Upper lobe of right lung (tissue), 1 donor: ENCODE data around the gene KRTAP9-6. TPM values are rescaled to one million over a fixed set of nuclear protein-coding genes. Genes with fewer than 3 reads are reported as not detected.

Experiments used
- ATAC-seq: fragments of 200-7000 bp; cut with Tn5 transposase; one replicate; pipeline ENCODE4 v1.9.1; 2020; ENCODE audit warnings: mild to moderate bottlenecking, moderate library complexity
- DNase-seq: peaks from one replicate; pipeline ENCODE4 v3.0.0-alpha.2; 2020
- H3K27ac ChIP-seq: fragments of 200-600 bp; one replicate; pipeline ENCODE4 v1.8.0; 2022
- H3K27me3 ChIP-seq: fragments of 200-600 bp; one replicate; pipeline ENCODE4 v1.8.0; 2022; ENCODE audit warnings: mild to moderate bottlenecking
- H3K36me3 ChIP-seq: fragments of 200-600 bp; one replicate; pipeline ENCODE4 v1.8.0; 2022
- H3K4me1 ChIP-seq: fragments of 200-600 bp; one replicate; pipeline ENCODE4 v1.8.0; 2022
- H3K4me3 ChIP-seq: fragments of 200-600 bp; one replicate; pipeline ENCODE4 v1.8.0; 2022; ENCODE audit warnings: mild to moderate bottlenecking
- H3K9me3 ChIP-seq: fragments of 200-600 bp; one replicate; pipeline ENCODE4 v1.8.0; 2022
- intact Hi-C: fragments of 100-400 bp; cut with DNase I; formaldehyde crosslinking; loops from one replicate; pipeline ENCODE4 v1.11.0; 2022
- total RNA-seq: library from RNA; stranded (reverse); fragmentation: NEBNext Ultra II Directional; extraction: Animal tissue kit (Norgen Biotek cat#: 25700); gene quantifications from one replicate; pipeline ENCODE4 v1.2.1, GENCODE V29; 2021
- TF ChIP-seq, protein P1 (sequence below): fragments of 200-600 bp; IDR thresholded peaks from one replicate; pipeline ENCODE4 v1.8.0; 2022; ENCODE audit warnings: antibody characterized with exemption
- donor health status: DM: no; HTN: yes; CAD: no; lungs with severe emphysema.

KRTAP9-6 gene
- total RNA-seq, 1 donor from 2014 or later: not detected

DNA sequence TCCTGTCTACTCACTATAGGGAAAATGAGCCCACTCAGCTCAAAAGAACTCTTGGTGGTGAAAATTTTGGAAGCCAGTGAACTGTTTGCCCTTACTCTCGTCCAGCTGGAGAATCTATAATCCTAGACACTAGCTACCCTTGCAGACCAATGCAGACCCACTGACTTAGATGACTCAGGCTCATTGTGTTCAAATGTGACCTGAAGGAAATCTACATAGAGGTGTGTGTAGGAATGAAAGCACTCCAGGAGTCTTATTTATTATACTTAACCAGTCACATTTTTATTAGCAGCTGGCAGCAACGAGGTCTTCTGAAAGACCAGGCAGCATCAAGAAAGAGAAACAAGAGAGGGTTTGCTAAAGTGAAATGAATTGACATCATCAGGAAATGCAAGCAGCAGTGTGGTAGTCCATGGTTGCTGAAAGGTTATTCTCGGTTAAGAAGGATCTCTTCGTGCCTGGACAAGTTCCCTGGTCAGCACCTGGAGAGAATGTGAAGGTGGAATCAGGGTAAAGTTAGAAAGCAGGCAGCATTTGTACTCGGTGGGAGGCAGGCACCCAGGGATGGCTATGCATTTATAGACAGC is 36.1 kb downstream of the KRTAP9-6 start:
- Histone ChIP-seq H3K4me1 (no peaks in the 10 kb centered on the region), H3K9me3 (no peaks in the 10 kb centered on the region), H3K4me3 (no peak overlapping the region), H3K27me3 (no peaks in the 10 kb centered on the region), H3K36me3 (no peaks in the 10 kb centered on the region), H3K27ac (no peak overlapping the region)
- ATAC-seq: no peak
- intact Hi-C loops: no loop called here
- no peak for DNase-seq
- TF ChIP-seq, protein P1, sequence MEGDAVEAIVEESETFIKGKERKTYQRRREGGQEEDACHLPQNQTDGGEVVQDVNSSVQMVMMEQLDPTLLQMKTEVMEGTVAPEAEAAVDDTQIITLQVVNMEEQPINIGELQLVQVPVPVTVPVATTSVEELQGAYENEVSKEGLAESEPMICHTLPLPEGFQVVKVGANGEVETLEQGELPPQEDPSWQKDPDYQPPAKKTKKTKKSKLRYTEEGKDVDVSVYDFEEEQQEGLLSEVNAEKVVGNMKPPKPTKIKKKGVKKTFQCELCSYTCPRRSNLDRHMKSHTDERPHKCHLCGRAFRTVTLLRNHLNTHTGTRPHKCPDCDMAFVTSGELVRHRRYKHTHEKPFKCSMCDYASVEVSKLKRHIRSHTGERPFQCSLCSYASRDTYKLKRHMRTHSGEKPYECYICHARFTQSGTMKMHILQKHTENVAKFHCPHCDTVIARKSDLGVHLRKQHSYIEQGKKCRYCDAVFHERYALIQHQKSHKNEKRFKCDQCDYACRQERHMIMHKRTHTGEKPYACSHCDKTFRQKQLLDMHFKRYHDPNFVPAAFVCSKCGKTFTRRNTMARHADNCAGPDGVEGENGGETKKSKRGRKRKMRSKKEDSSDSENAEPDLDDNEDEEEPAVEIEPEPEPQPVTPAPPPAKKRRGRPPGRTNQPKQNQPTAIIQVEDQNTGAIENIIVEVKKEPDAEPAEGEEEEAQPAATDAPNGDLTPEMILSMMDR: no peak

DNA sequence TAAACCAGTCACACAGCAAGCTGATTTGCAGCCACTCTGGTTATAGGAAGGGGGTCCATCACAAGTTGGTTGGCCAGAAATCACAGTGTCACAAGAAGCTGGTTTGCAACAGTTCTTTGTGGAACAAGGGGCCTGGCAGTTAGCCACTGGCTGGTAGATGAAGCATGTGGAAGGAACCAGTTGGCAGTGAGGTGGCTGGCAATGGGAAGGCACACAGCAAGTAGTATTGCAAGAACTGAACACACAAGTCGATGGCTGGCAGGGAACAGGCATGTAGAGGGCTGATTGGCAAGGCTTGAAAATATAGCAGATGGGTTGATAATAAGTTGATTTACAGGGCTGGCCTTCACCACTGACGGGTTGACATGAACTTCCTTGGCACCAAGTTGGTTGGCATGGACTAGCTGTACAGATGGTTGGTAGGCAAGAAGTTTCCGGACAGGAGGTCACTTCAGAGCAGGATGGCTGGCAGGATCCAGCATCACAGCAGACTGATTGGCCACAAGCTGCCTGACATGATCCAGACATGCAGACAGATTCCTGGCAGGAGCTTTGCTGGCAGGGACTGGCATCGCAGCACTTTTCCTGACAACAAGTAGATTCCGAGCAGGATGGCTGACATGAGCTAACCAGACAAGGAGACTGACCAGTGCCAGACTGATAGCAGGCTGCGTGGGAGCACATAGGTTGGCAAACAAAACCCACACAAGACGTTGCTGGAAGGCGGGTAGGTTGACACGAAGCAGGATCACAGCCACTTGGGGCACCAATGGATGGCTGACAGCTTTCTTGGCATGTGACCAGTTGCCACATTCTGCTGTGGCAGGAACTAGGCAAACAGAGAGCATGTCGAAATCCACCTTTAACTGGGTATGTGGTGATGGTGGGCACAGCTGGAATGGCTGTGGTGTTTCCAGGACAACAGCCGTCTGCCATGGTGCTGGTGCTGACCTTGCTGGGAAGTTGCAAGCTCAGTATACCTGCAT is 37.0 kb downstream of the KRTAP9-6 start, which contains the start of gene KRTAP29-1:
KRTAP29-1 (minus strand) TSS at position 936 of the 986 bp plus-strand sequence; CDS start at position 936, 0 bp downstream.
- no peak within 1 kb of the TSS for H3K27ac ChIP-seq
- ATAC-seq: peak; percentile 38
- H3K27me3 ChIP-seq: no peaks in the 10 kb centered on the region
- no peaks in the 10 kb centered on the region for H3K9me3 ChIP-seq
- no peaks in the 10 kb centered on the region for H3K4me1 ChIP-seq
- TF ChIP-seq, protein P1: no peak
- intact Hi-C loops: no loop called here
- DNase-seq: no peak
- H3K4me3 ChIP-seq: no peak within 1 kb of the TSS
- no peaks in the 10 kb centered on the region for H3K36me3 ChIP-seq

DNA sequence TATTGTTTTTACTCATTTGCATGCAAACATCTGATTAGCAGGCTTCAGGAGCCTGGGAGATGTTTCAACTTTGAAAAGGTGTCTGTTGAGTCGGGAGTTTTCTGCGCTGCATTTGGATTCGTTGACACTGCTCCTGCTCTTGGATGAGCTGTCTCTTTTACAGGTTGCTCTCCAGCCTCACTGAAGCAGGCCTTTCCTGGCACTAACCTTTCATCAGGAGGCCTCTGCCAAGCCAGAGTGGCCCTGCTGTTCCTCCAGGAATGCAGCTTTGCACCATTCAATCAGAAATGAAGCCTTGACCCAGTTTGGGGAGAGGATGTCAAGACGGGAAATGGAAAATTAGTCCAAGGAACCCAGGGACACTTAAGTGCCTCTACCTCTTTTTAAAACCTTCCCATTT is 37.8 kb downstream of the KRTAP9-6 start:
- ATAC-seq: no peak
- H3K27ac ChIP-seq: no peak overlapping the region
- H3K36me3 ChIP-seq: no peaks in the 10 kb centered on the region
- no peak overlapping the region for H3K4me3 ChIP-seq
- DNase-seq: no peak
- H3K27me3 ChIP-seq: no peaks in the 10 kb centered on the region
- no peaks in the 10 kb centered on the region for H3K9me3 ChIP-seq
- no peaks in the 10 kb centered on the region for H3K4me1 ChIP-seq
- intact Hi-C loops: no loop called here
- TF ChIP-seq, protein P1: no peak

DNA sequence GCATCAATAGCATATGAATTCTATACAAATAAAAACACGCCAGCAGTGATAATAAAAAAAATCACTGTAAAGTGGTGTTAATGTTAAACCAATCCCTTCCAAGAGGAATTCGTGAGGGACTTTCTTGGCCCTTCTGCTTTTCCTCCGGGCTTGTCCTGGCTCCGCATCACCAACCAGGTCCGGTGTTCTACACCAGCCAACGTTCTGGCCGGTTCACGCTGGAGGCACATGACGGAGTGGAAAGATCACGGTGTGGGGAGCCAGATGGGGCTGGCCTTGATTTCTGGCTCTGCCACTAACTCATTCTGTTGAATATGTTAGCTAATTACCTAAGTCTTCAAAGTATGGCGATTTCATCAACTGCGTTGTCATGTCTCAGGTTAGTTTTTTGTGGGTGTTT is 38.9 kb downstream of the KRTAP9-6 start:
- no peaks in the 10 kb centered on the region for H3K27me3 ChIP-seq
- no peaks in the 10 kb centered on the region for H3K36me3 ChIP-seq
- no peak overlapping the region for H3K27ac ChIP-seq
- H3K4me3 ChIP-seq: no peak overlapping the region
- no peaks in the 10 kb centered on the region for H3K9me3 ChIP-seq
- no peak for DNase-seq
- intact Hi-C loops: no loop called here
- H3K4me1 ChIP-seq: peaks cover under 1% of the 10 kb centered on the region
- ATAC-seq: no peak
- TF ChIP-seq, protein P1: no peak

DNA sequence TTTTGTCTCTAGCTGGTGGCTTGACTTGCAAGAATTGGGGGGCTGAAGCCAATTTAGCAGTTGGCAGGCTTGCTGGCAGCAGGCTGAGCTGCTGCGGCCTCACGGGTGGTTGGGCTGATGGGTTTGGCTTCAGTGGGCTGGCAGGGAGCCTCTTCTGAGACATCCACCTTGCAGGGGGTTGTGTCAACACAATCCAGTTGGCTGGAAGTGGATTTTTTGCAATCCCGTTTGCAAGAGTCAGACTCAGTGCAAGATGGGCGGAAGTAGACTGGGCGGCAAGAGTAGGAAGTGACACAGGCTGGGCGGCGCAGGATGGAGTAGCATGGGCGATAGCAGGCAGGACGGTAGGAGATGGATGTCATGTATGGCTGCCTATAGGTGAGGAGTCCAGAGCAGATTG is 42.5 kb downstream of the KRTAP9-6 start:
- no peaks in the 10 kb centered on the region for H3K9me3 ChIP-seq
- no peaks in the 10 kb centered on the region for H3K27me3 ChIP-seq
- DNase-seq (peak; percentile 65), ATAC-seq (peak; percentile 60)
- H3K27ac ChIP-seq: peak overlapping the region; percentile 24
- no peak overlapping the region for H3K4me3 ChIP-seq
- peaks cover 3% of the 10 kb centered on the region for H3K4me1 ChIP-seq
- intact Hi-C loops: no loop called here
- TF ChIP-seq, protein P1: no peak
- H3K36me3 ChIP-seq: no peaks in the 10 kb centered on the region
